Measurements from ENCODE around the gene TAF1C. TPM values are rescaled to one million over a fixed set of nuclear protein-coding genes. Genes with fewer than 3 reads are reported as not detected.

TAF1C gene
- total and polyA plus RNA-seq, 2 donors (not counting 3 experiments of a cell fraction or from before 2014, with no cell fraction given), result 57.2 to 77.6 TPM

DNA sequence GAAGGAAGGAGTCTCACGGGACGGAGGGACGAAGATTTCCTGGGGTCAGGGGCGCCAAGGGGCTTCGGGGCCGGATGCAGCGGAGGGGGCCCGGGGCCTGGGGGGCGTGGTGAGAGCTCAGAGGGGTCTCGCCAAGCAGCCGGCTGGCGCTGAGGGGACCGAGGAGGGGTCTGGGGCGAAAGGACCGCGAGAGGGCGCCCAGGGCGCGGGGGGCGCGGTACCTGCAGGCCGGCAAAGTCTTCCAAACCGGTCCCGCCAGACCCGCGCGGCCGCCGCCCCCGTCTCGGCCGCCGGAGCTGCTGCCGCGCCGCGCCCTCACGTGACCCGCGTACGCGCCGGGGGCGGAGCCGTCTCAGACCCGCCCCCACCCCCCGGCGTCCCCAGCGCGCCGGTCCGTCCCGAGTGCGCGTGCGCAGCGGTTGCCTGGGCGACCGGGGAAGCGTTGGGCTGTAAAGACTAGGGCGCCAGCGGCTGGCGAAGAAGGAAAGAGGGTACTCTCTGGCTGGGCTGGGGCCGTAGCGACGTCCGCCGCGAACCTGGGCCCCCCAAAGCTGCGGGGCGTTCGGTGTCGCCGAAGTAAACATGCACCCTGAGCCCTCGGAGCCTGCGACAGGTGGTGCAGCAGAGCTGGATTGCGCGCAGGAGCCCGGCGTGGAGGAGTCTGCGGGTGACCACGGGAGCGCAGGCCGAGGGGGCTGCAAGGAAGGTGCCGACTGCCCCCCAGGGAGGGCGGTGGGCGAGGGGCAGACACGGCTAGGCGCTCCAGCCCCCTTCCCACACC lies 41.8 kb downstream of the TAF1C start, which contains the start of the genes DNAAF1 and HSDL1:
DNAAF1 (plus strand) TSS at position 450 of the 781 bp plus-strand sequence; CDS start at position 583, 133 bp downstream.
HSDL1 (minus strand) TSS at position 319 of the 781 bp plus-strand sequence. CDS start 13,856 bp downstream, outside the sequence.
- H2AFZ ChIP-seq (ENCODE audit: low read depth, low read length), result peak within 1 kb of the TSS; percentile 100
- ChIA-PET CTCF (interaction anchor here (1.1 to 2.3 kb wide), 4 partner anchors 11 to 60 kb away, joined by 4 to 12 read pairs (median 5); partner anchors contain the start of genes MBTPS1 and TAF1C), POLR2A (interaction anchor here (1.0 kb wide), 1 partner anchor 28 kb away, joined by 4 read pairs; the partner anchor contains the start of gene MBTPS1)
- dilution Hi-C loops (cut with MboI; ENCODE audit: extremely low pct_ligation_motif_present, low sequenced_read_pairs) (no loop called here), intact Hi-C loops (cut with micrococcal nuclease) (loop anchor here (1.0 to 2.0 kb wide), 3 partner anchors 28 to 40 kb away; partner anchors contain the start of gene MBTPS1)
- TF ChIP-seq MYC (IDR thresholded peaks at IDR 0.05; ENCODE audit: low read depth, low read length), result no peak
- TF ChIP-seq, protein P1, sequence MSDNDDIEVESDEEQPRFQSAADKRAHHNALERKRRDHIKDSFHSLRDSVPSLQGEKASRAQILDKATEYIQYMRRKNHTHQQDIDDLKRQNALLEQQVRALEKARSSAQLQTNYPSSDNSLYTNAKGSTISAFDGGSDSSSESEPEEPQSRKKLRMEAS (IDR thresholded peaks at IDR 0.05; ENCODE audit: insufficient read depth, insufficient read length), result peak; percentile 76
- no peak for TF ChIP-seq EZH2 (IDR thresholded peaks at IDR 0.05; ENCODE audit: borderline replicate concordance, low read depth, low read length, severe bottlenecking)
- no peak for TF ChIP-seq GATA2 (IDR thresholded peaks at IDR 0.05; ENCODE audit: insufficient read depth, insufficient read length, low read depth, low read length)
- peak; percentile 79 for TF ChIP-seq POLR2AphosphoS5 (IDR thresholded peaks at IDR 0.05; ENCODE audit: insufficient read depth, low read depth, low read length)
- no peak for TF ChIP-seq CTCF (IDR thresholded peaks at IDR 0.05; ENCODE audit: extremely low read depth in 1 of 2, insufficient read depth in 1 of 2, low read depth in 1 of 2, low read length in 2 of 2)
- TF ChIP-seq POLR2A (IDR thresholded peaks at IDR 0.05; ENCODE audit: low read depth, low read length), result no peak
- no peak for TF ChIP-seq FOS (IDR thresholded peaks at IDR 0.05; ENCODE audit: borderline replicate concordance, insufficient read depth, low read length)
- BruUV-seq (replicated peaks), result no TSS peak
- H3K9me3 ChIP-seq (replicated peaks; ENCODE audit: control insufficient read depth, insufficient read depth, low read length), result no peaks in the 10 kb centered on the region
- H3K9ac ChIP-seq (replicated peaks; ENCODE audit: extremely low read depth, insufficient read depth, low read length), result peak within 1 kb of the TSS; percentile 63
- no peaks in the 10 kb centered on the region for H3K36me3 ChIP-seq (ENCODE audit: control insufficient read depth in 2 of 2, extremely low read depth in 1 of 2, insufficient read depth in 2 of 2, low read length in 2 of 2)
- peaks cover 5% of the 10 kb centered on the region for H3K4me1 ChIP-seq (ENCODE audit: control insufficient read depth, extremely low read depth, insufficient read depth, low read length)
- FAIRE-seq (peak; percentile 86), DNase-seq (ENCODE audit: low read depth, low spot score) (peak; percentile 88)
- peak within 1 kb of the TSS; percentile 34 for H3K27ac ChIP-seq (ENCODE audit: insufficient read depth, low read depth, low read length)
- H3K9me1 ChIP-seq (replicated peaks; ENCODE audit: control insufficient read depth, extremely low read depth, insufficient read depth, low read length), result no peaks in the 10 kb centered on the region
- peak within 1 kb of the TSS; percentile 80 for H3K4me2 ChIP-seq (ENCODE audit: insufficient read depth, low read length)
- H3K27me3 ChIP-seq (ENCODE audit: control insufficient read depth in 2 of 2, insufficient read depth in 2 of 2, low read length in 2 of 2), result peaks cover 0 to 4% of the 10 kb centered on the region in 2 experiments
- peaks cover 10% of the 10 kb centered on the region for H3K79me2 ChIP-seq (ENCODE audit: control insufficient read depth, insufficient read depth, low read length)
- peaks cover 5% of the 10 kb centered on the region for H4K20me1 ChIP-seq (replicated peaks; ENCODE audit: control insufficient read depth, extremely low read depth, insufficient read depth, low read length)
- H3K4me3 ChIP-seq (replicated peaks in 1 of 3; ENCODE audit: insufficient read depth in 1 of 3, low read depth in 1 of 3, low read length in 3 of 3), result peak within 1 kb of the TSS; percentile 65 to 91 (median 85)

All from endothelial cell of umbilical vein (primary cell).